ENCODE results near the gene DGKA. TPM values are rescaled to one million over a fixed set of nuclear protein-coding genes. Genes with fewer than 3 reads are reported as not detected.
"Not testable (repeated sequence)": the region's sequence is repeated elsewhere in the genome, so short reads cannot be mapped to it uniquely, and the experiment has no call there.

Gene DGKA
- total RNA-seq, 1 experiment from 2014 or later = 58.3 TPM

- Histone ChIP-seq H3K36me3 (ENCODE audit: control insufficient read depth in 1 of 2, insufficient read depth in 2 of 2, low read length in 2 of 2) (peaks cover 0 to 14% of the 10 kb centered on the region in 2 experiments; a peak in 3 of 4 replicates), H3K9me3 (ENCODE audit: control insufficient read depth in 1 of 2, insufficient read depth in 1 of 2, low read depth in 1 of 2, low read length in 2 of 2) (no peaks in the 10 kb centered on the region)
- CTCF ChIA-PET = interaction anchor here (1.1 to 2.7 kb wide), 3 partner anchors 11 to 248 kb away, joined by 3 to 17 read pairs (median 14); partner anchors contain the start of gene SUOX
Observed at GRCh38 chr12:55985341-55985740, 54.4 kb downstream of the DGKA start.

DNA sequence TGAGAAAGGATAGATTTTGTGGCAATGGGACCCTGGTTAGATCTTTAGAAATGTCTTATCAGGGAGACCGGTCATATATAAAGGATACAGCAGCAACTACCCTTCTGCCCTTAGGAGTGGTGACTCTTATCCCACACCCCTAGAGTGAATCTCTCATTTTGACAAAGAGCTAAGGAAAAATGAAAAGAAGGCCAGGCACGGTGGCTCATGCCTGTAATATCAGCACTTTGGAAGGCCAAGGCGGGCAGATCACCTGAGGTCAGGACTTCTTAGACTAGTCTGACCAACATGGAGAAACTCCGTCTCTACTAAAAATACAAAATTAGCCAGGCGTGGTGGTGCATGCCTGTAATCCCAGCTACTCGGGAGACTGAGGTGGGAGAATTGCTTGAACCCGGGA lies 55.0 kb downstream of the DGKA start:
- H2AFZ ChIP-seq (ENCODE audit: low read depth, low read length, poor library complexity, severe bottlenecking); DNase-seq (ENCODE audit: low read depth, low spot score); H3K4me3 ChIP-seq (replicated peaks in 1 of 2; ENCODE audit: low read depth in 1 of 2, low read length in 2 of 2); H3K27me3 ChIP-seq (ENCODE audit: insufficient read depth, low read length); H4K20me1 ChIP-seq (ENCODE audit: insufficient read depth); POLR2A ChIA-PET; H3K9ac ChIP-seq (ENCODE audit: low read length); H3K9me2 ChIP-seq (ENCODE audit: insufficient read depth); H3K79me2 ChIP-seq (ENCODE audit: insufficient read depth, low read length); H3K27ac ChIP-seq (ENCODE audit: low read depth, low read length); H3K4me2 ChIP-seq (ENCODE audit: low read length); BruUV-seq (replicated peaks); ATAC-seq; RAD21 ChIA-PET (ENCODE audit: low non-redundant PET in 1 of 2, low total read pairs in 2 of 2, uncharacterized antibody in 2 of 2, unreplicated experiment in 2 of 2); H3K9me3 ChIP-seq (ENCODE audit: control insufficient read depth in 1 of 2, insufficient read depth in 1 of 2, low read depth in 1 of 2, low read length in 2 of 2); intact Hi-C loops (cut with micrococcal nuclease): not testable (repeated sequence)
- CTCF ChIA-PET = interaction anchor here (2.7 kb wide), 1 partner anchor 11 kb away, joined by 14 read pairs; the partner anchor contains the start of gene SUOX
- Histone ChIP-seq H3K4me1 (ENCODE audit: control insufficient read depth in 1 of 2, insufficient read depth in 2 of 2, low read length in 2 of 2) (peaks cover 12 to 16% of the 10 kb centered on the region in 2 experiments), H3K36me3 (ENCODE audit: control insufficient read depth in 1 of 2, insufficient read depth in 2 of 2, low read length in 2 of 2) (peaks cover 2 to 19% of the 10 kb centered on the region in 2 experiments; a peak in 3 of 4 replicates)

More at GRCh38 chr12:55985341-55985740, 54.4 kb downstream of the DGKA start:
- Histone ChIP-seq H3K27ac (ENCODE audit: low read depth, low read length) (no peak overlapping the region), H3K79me2 (ENCODE audit: insufficient read depth, low read length) (0 out of 2 replicates have a peak, but pooled peaks cover 3% of the 10 kb centered on the region), H3K9me2 (ENCODE audit: insufficient read depth) (no peaks in the 10 kb centered on the region), H3K4me2 (ENCODE audit: low read length) (no peak overlapping the region), H3K27me3 (ENCODE audit: insufficient read depth, low read length) (no peaks in the 10 kb centered on the region), H3K9ac (ENCODE audit: low read length) (no peak overlapping the region), H3K4me3 (replicated peaks in 1 of 2; ENCODE audit: low read depth in 1 of 2, low read length in 2 of 2) (no peak overlapping the region), H4K20me1 (ENCODE audit: insufficient read depth) (no peaks in the 10 kb centered on the region), H3K4me1 (ENCODE audit: control insufficient read depth in 1 of 2, insufficient read depth in 2 of 2, low read length in 2 of 2) (peaks cover 12 to 16% of the 10 kb centered on the region in 2 experiments), H2AFZ (ENCODE audit: low read depth, low read length, poor library complexity, severe bottlenecking) (no peak overlapping the region)
- TF ChIP-seq ZFX (IDR thresholded peaks at IDR 0.05) = no peak
- no peak for TF ChIP-seq CTCF (IDR thresholded peaks at IDR 0.05 in 2 of 3, conservative IDR thresholded peaks at IDR 0.05 in 1 of 3; ENCODE audit: borderline replicate concordance in 1 of 3, insufficient read depth in 1 of 3, low read depth in 2 of 3, low read length in 2 of 3)
- no peak for TF ChIP-seq JUND (IDR thresholded peaks at IDR 0.05)
- TF ChIP-seq RAD21 (IDR thresholded peaks at IDR 0.05; ENCODE audit: low read depth) = no peak
- no peak for TF ChIP-seq TCF7L2 (IDR thresholded peaks at IDR 0.05; ENCODE audit: borderline replicate concordance, extremely low read depth, insufficient read depth, insufficient read length)
- no peak for TF ChIP-seq EGR1 (IDR thresholded peaks at IDR 0.05; ENCODE audit: low read depth)
- no peak for TF ChIP-seq CBX3 (IDR thresholded peaks at IDR 0.05; ENCODE audit: low read depth)
- ChIA-PET RAD21 (ENCODE audit: low non-redundant PET in 1 of 2, low total read pairs in 2 of 2, uncharacterized antibody in 2 of 2, unreplicated experiment in 2 of 2) (no interaction called here), POLR2A (interaction anchor here (0.9 to 1.9 kb wide), 3 partner anchors 9 to 133 kb away, joined by 3 to 11 read pairs (median 3); partner anchors contain the start of genes RAB5B and ZC3H10)
- DNase-seq (ENCODE audit: low read depth, low spot score) = no peak
- no TSS peak for BruUV-seq (replicated peaks)
- intact Hi-C loops (cut with micrococcal nuclease) = no loop called here
- ATAC-seq = no peak
